Gastrocnemius medialis (tissue), 4 donors: ENCODE measurements around the gene OGA. TPM values are rescaled to one million over a fixed set of nuclear protein-coding genes. Genes with fewer than 3 reads are reported as not detected.

Experiments used
- ATAC-seq, 2 donors: fragments of 150-250 bp; one replicate each; pipeline ENCODE4 v1.9.1; 2016
- DNase-seq, 2 donors: peaks; one replicate each; pipeline ENCODE4 v3.0.0-alpha.2; 2019
- H3K27ac ChIP-seq, 4 donors: fragments of 200-600 bp; sonication (generic); 1 replicate in 1 of 4; 2 replicates in 3 of 4; pipeline ENCODE4 v1.5.1; 2016 to 2018; ENCODE audit warnings: mild to moderate bottlenecking in 2 of 4, moderate library complexity in 1 of 4
- H3K27me3 ChIP-seq, 3 donors: fragments of 200-600 bp; sonication (generic) in 2 of 3; 1 replicate in 1 of 3; 2 replicates in 2 of 3; pipeline versions ENCODE4 v1.5.1 to v1.6.0; 2016 to 2019; ENCODE audit warnings: mild to moderate bottlenecking in 1 of 3, moderate library complexity in 1 of 3
- H3K36me3 ChIP-seq, 2 donors: fragments of 200-600 bp; sonication (generic) in 1 of 2; one replicate each; pipeline ENCODE4 v1.5.1; 2017 to 2018
- H3K4me1 ChIP-seq, 2 donors: fragments of 200-600 bp; sonication (generic) in 1 of 2; one replicate each; pipeline ENCODE4 v1.5.1; 2016 to 2017; ENCODE audit warnings: mild to moderate bottlenecking in 2 of 2
- H3K4me3 ChIP-seq, 4 donors: fragments of 200-600 bp; sonication (generic) in 3 of 4; 1 replicate in 1 of 4; 2 replicates in 3 of 4; pipeline ENCODE4 v1.5.1; 2016 to 2019; ENCODE audit warnings: mild to moderate bottlenecking in 2 of 4
- H3K9me3 ChIP-seq, 3 donors: fragments of 200-600 bp; sonication (generic) in 2 of 3; 1 replicate in 1 of 3; 2 replicates in 2 of 3; pipeline ENCODE4 v1.5.1; 2016 to 2019
- CTCF ChIP-seq, 5 experiments: fragments of 450-650 bp in 3 of 5; fragments of 200-600 bp in 2 of 5; sonication (generic) in 2 of 5; IDR thresholded peaks in 4 of 5; conservative IDR thresholded peaks in 1 of 5; 1 replicate in 4 of 5; 2 replicates in 1 of 5; pipeline ENCODE4 v1.5.1; 2016 to 2019; ENCODE audit warnings: antibody characterized with exemption in 5 of 5, mild to moderate bottlenecking in 3 of 5, moderate library complexity in 3 of 5
- POLR2A ChIP-seq, 2 donors: fragments of 450-650 bp; IDR thresholded peaks; one replicate each; pipeline ENCODE4 v1.6.1; 2017; ENCODE audit warnings: antibody characterized with exemption in 2 of 2, mild to moderate bottlenecking in 2 of 2, moderate library complexity in 2 of 2
- in situ Hi-C, 4 donors: fragments of 200-750 bp; cut with MboI; loops; one replicate each; pipeline versions ENCODE4 v1.15.0 to v1.8.0; 2017; ENCODE audit warnings: low sequenced_read_pairs in 4 of 4
- intact Hi-C: fragments of 100-400 bp; cut with DNase I; formaldehyde crosslinking; loops from one replicate; pipeline ENCODE4 v1.15.1; 2023; ENCODE audit warnings: low total_unique reads
- total RNA-seq, 4 donors: library from RNA; depleted of rRNA; stranded (reverse); fragments of >200 nt; gene quantifications; one replicate each; pipeline versions ENCODE4 v1.1.0 to v1.2.3, GENCODE V29; 2016

The OGA gene
- total RNA-seq, 4 donors from 2014 or later = 25.8 to 85.5 (median 48.3) TPM

DNA sequence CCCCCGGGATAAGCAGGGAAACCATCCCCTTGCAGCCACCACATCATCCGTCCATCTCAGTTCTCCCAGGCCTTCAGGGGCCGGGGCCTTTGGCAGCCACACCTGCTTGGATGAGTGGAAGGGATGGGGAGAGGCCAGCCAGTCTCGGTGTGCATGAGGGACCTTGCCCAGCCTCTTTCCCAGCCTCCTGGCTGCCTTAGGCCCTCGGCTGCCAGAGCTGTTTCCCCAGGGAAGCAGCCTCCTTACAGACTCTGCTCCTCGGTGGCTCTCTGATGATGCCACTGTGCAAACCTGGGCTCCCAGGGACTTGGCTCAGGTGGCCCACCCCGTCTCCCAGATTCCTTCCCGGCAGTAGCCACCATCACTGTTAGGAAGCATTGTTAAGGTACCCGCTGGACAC, 57.0 kb downstream of the OGA start:
- Histone ChIP-seq H3K4me1 (no peaks in the 10 kb centered on the region), H3K27ac (no peak overlapping the region), H3K4me3 (no peak overlapping the region), H3K27me3 (no peaks in the 10 kb centered on the region), H3K9me3 (no peaks in the 10 kb centered on the region), H3K36me3 (no peaks in the 10 kb centered on the region)
- TF ChIP-seq POLR2A (IDR thresholded peaks at IDR 0.05) (no peak), CTCF (IDR thresholded peaks at IDR 0.05 in 4 of 5, conservative IDR thresholded peaks at IDR 0.05 in 1 of 5) (no peak)
- intact Hi-C loops (no loop called here), in situ Hi-C loops (no loop called here)
- DNase-seq (no peak), ATAC-seq (no peak)

DNA sequence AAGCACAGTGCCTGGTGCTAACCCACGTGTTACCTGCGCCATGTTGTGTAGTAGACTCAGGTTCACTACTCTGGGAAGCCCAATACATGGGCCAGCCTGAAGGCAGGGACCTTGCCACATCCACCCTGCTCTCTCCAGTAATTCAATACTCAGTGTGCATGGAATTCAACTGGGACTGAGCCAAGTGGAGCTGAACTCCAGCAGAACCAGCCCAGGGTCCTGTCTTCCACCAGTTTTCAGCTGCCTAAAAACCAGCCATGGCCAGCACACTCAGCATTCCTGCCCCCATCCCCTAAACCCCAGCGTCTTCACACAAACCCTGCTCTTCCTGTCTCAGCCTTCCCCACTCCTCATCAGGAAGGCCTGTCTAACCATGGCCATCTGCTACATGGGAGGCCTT, 57.7 kb downstream of the OGA start:
- intact Hi-C loops (no loop called here), in situ Hi-C loops (no loop called here)
- TF ChIP-seq POLR2A (IDR thresholded peaks at IDR 0.05) (no peak), CTCF (IDR thresholded peaks at IDR 0.05 in 4 of 5, conservative IDR thresholded peaks at IDR 0.05 in 1 of 5) (no peak)
- no peaks in the 10 kb centered on the region for H3K36me3 ChIP-seq
- H3K9me3 ChIP-seq = no peaks in the 10 kb centered on the region
- H3K4me1 ChIP-seq = no peaks in the 10 kb centered on the region
- H3K27ac ChIP-seq = no peak overlapping the region
- no peak for DNase-seq
- no peak for ATAC-seq
- no peak overlapping the region for H3K4me3 ChIP-seq
- no peaks in the 10 kb centered on the region for H3K27me3 ChIP-seq

- intact Hi-C loops (no loop called here), in situ Hi-C loops (no loop called here)
- Histone ChIP-seq H3K4me3 (no peak overlapping the region), H3K36me3 (no peaks in the 10 kb centered on the region), H3K9me3 (no peaks in the 10 kb centered on the region), H3K27me3 (no peaks in the 10 kb centered on the region), H3K4me1 (no peaks in the 10 kb centered on the region), H3K27ac (no peak overlapping the region)
- DNase-seq (no peak), ATAC-seq (no peak)
- TF ChIP-seq CTCF (IDR thresholded peaks at IDR 0.05 in 4 of 5, conservative IDR thresholded peaks at IDR 0.05 in 1 of 5) = no peak
- TF ChIP-seq POLR2A (IDR thresholded peaks at IDR 0.05) = no peak
These were observed 58.7 kb downstream of the OGA start for GRCh38 chr10:101759309-101760247.

GRCh38 chr10:101758858-101759257, 59.4 kb downstream of the OGA start:
- DNase-seq (no peak), ATAC-seq (no peak)
- Histone ChIP-seq H3K27ac (no peak overlapping the region), H3K4me1 (no peaks in the 10 kb centered on the region), H3K36me3 (no peaks in the 10 kb centered on the region), H3K27me3 (no peaks in the 10 kb centered on the region), H3K9me3 (no peaks in the 10 kb centered on the region), H3K4me3 (no peak overlapping the region)
- intact Hi-C loops (no loop called here), in situ Hi-C loops (no loop called here)
- TF ChIP-seq POLR2A (IDR thresholded peaks at IDR 0.05) (no peak), CTCF (IDR thresholded peaks at IDR 0.05 in 4 of 5, conservative IDR thresholded peaks at IDR 0.05 in 1 of 5) (no peak)
